Mucosa of descending colon (tissue), 3 donors: ENCODE data around the gene SLC1A5. TPM values are rescaled to one million over a fixed set of nuclear protein-coding genes. Genes with fewer than 3 reads are reported as not detected.
"Not testable (repeated sequence)": the region's sequence is repeated elsewhere in the genome, so short reads cannot be mapped to it uniquely, and the experiment has no call there.

Source experiments
- ATAC-seq: fragments of 200-7000 bp; cut with Tn5 transposase; one replicate; pipeline ENCODE4 v1.9.1; 2020; ENCODE audit warnings: mild to moderate bottlenecking, moderate library complexity
- DNase-seq, 3 donors: peaks; one replicate each; pipeline ENCODE4 v3.0.0-alpha.2; 2020
- H3K36me3 ChIP-seq: fragments of 200-600 bp; one replicate; pipeline ENCODE4 v1.8.0; 2021; ENCODE audit warnings: low read depth, mild to moderate bottlenecking
- H3K4me1 ChIP-seq: fragments of 200-600 bp; one replicate; pipeline ENCODE4 v1.8.0; 2021; ENCODE audit warnings: low read depth, mild to moderate bottlenecking
- H3K4me3 ChIP-seq: fragments of 200-600 bp; one replicate; pipeline ENCODE4 v1.8.0; 2021; ENCODE audit warnings: mild to moderate bottlenecking
- H3K9me3 ChIP-seq: fragments of 200-600 bp; one replicate; pipeline ENCODE4 v1.8.0; 2021; ENCODE audit warnings: mild to moderate bottlenecking
- intact Hi-C, 2 donors: fragments of 100-400 bp; cut with DNase I in 1 of 2; cut with micrococcal nuclease in 1 of 2; formaldehyde crosslinking; loops; one replicate each; pipeline versions ENCODE4 v1.11.0 to v1.11.1; 2022; cut with DNase I, micrococcal nuclease
- total RNA-seq, 3 donors: library from RNA; stranded (reverse); fragmentation: NEBNext Ultra II Directional in 2 of 3; extraction: Animal tissue kit (Norgen Biotek cat#: 25700) in 2 of 3; gene quantifications; one replicate each; pipeline versions ENCODE4 v1.2.1 to v1.2.4, GENCODE V29; 2021 to 2023
- TF ChIP-seq, protein P1 (sequence below): fragments of 200-600 bp; IDR thresholded peaks from one replicate; pipeline ENCODE4 v1.8.0; 2022; ENCODE audit warnings: antibody characterized with exemption, mild to moderate bottlenecking
- donor health status: DM: no; HTN: no; CAD: no; lungs with moderate emphysema.
- donor health status: DM: no; HTN: no; CAD: no.
- donor health status: DM: no; HTN: yes; CAD: no.

Gene SLC1A5
- total RNA-seq, 3 donors from 2014 or later, result 54.7 to 101 (median 89.2) TPM

DNA sequence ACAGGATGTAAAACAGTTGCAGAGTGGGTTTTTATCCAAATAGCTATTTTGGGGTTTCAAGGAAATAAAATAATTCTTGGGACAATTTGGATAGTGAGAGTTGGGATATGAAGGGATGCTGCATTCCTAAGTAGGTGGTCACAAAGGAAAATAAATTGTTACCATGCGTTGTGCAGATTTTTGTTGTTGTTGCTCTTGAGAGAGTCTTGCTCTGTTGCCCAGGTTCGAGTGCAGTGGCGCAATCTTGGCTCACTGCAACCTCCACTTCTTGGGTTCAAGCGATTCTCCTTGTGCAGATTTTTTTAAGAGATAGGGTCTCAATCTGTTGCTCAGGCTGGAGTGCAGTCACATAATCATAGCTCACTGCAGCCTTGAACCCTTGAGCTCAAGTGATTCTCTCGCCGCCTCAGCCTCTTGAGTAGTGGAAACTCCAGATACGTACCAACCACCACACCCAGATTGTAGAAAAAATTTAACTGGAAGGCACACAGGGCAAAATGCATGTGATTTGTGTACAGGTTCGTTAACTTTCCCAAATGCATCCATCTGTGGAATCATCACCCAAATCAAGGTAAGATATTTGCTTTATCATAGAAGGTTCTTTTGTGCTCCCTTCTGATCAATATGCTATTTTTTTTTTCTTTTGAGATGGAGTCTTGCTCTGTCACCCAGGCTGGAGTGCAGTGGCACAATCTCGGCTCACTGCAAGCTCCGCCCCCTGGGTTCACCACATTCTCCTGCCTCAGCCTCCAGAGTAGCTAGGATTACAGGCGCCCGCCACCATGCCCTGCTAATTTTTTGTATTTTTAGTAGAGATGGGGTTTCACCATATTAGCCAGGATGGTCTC, 16.0 kb downstream of the SLC1A5 start:
- Histone ChIP-seq H3K4me1 (peaks cover 31% of the 10 kb centered on the region), H3K9me3 (no peaks in the 10 kb centered on the region), H3K4me3 (no peak overlapping the region), H3K36me3 (peaks cover 17% of the 10 kb centered on the region)
- ATAC-seq (peak; percentile 47), DNase-seq (no peak)
- intact Hi-C loops, result no loop called here
- TF ChIP-seq, protein P1, sequence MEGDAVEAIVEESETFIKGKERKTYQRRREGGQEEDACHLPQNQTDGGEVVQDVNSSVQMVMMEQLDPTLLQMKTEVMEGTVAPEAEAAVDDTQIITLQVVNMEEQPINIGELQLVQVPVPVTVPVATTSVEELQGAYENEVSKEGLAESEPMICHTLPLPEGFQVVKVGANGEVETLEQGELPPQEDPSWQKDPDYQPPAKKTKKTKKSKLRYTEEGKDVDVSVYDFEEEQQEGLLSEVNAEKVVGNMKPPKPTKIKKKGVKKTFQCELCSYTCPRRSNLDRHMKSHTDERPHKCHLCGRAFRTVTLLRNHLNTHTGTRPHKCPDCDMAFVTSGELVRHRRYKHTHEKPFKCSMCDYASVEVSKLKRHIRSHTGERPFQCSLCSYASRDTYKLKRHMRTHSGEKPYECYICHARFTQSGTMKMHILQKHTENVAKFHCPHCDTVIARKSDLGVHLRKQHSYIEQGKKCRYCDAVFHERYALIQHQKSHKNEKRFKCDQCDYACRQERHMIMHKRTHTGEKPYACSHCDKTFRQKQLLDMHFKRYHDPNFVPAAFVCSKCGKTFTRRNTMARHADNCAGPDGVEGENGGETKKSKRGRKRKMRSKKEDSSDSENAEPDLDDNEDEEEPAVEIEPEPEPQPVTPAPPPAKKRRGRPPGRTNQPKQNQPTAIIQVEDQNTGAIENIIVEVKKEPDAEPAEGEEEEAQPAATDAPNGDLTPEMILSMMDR, result no peak

DNA sequence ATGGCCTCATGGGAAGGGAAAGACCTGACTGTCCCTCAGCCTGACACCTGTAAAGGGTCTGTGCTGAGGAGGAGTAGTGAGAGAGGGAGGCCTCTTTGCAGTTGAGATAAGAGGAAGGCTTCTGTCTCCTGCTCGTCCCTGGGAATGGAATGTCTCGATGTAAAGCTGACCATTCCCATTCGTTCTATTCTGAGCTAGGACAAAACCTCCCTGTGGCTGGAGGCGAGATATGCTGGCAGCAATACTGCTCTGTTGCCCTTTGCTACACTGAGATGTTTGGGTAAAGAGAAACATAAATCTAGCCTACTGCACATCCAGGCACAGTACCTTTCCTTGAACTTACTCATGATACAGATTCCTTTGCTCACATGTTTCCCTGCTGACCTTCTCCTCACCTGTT, 19.6 kb downstream of the SLC1A5 start:
- not testable (repeated sequence) for H3K36me3 ChIP-seq, DNase-seq, H3K9me3 ChIP-seq, H3K4me3 ChIP-seq, ATAC-seq
- intact Hi-C loops, result loop anchor here in 1 of 2 donors (5.0 kb wide), 1 partner anchor 69 kb away; no protein-coding TSS in a partner anchor
- peaks cover 33% of the 10 kb centered on the region for H3K4me1 ChIP-seq

DNA sequence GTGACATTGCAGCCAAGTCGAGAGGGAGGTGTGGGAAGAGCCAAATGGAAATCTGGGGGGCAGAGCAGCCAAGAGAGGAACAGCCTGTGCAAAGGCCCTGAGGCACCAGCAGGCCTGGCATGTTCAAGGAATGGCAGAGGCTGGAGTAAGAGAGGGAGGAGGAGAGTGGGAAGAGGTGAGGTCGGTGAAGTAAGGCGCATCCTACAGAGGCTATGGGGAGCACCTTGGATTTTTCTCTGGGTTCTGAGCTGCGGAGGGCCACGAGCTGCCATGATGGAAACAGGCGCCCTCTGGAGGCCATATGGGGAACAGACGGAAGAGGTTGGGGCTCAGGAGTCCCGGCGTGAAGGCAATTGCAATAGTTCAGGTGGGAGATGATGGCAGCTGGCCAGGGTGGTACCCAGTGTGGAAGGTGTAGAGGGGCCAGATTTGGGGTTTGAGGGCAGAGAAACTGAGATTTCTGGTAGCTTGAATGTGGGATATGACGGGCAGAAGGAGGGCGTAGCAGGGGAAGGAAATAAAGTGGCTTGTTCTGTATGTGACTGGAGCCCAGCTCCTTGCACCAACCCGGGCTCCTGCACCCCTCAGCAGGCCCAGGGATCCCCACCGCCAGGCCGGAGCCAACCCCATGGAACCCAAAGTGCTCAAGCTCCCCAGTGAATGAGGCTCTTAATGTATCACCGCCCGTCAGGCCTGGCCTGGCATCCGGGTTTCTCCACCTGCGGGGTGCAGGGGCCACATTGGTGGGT, 21.7 kb downstream of the SLC1A5 start:
- ATAC-seq (no peak), DNase-seq (peak; percentile 58 to 64 (median 62))
- H3K4me1 ChIP-seq, result peaks cover 32% of the 10 kb centered on the region
- intact Hi-C loops, result loop anchor here in 1 of 2 donors (5.0 kb wide), 1 partner anchor 71 kb away; no protein-coding TSS in a partner anchor
- no peaks in the 10 kb centered on the region for H3K9me3 ChIP-seq
- H3K36me3 ChIP-seq, result no peaks in the 10 kb centered on the region
- TF ChIP-seq, protein P1, result peak; percentile 58
- no peak overlapping the region for H3K4me3 ChIP-seq

DNA sequence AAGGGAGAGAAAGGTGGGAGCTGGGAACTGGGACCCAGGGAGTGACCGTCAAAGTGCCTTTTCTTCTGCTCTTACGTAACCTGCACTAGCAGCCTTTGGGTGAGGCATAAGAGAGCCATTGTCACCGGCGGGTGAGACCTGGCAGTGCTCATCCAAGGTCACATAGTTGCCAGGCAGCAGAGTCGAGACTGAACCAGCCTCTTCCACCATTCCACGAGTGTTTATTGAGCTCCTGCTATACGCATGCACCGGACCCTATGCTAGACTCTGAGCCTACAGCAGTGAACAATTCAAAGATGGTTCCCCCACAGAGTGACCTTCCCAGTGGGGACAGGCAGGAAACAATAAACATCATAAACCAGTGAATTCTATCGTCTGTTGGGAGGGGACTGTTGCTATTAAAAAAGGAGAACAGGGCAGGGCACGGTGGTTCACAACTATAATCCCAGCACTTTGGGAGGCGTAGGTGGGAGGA, 23.5 kb downstream of the SLC1A5 start:
- Histone ChIP-seq H3K4me3 (no peak overlapping the region), H3K4me1 (peaks cover 25% of the 10 kb centered on the region), H3K9me3 (no peaks in the 10 kb centered on the region), H3K36me3 (no peaks in the 10 kb centered on the region)
- intact Hi-C loops, result loop anchor here in 1 of 2 donors (5.0 kb wide), 1 partner anchor 72 kb away; no protein-coding TSS in a partner anchor
- TF ChIP-seq, protein P1, result no peak
- ATAC-seq (peak; percentile 93), DNase-seq (peak; percentile 74 to 81 (median 79))

DNA sequence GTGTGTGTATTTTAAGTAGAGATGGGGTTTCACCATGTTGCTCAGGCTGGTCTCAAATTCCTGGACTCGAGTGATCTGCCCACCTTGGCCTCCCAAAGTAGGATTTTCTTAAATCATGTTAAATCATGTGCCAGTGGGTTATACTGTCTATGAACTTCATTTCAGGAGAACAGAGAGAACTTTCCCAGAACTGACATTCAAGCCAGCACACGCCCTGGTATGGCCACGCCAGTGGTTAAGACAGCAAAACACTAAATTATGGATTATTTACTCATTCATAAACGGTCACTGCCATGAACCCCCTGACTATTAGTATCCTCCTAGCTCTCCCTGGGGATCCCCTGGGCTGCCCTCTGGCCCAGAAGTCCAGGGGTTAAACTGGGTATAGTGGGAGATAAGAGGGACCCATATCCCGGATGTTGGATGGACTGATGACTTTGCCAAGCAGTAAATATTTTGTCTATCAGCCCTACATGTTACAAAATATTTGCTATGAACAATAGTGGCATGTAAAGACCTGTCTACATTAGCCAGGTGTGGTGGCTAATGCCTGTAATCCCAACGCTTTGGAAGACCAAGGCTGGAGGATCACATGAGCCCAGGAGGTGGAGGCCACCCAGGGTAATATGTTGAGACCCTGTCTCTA, 26.0 kb downstream of the SLC1A5 start:
- no peak for ATAC-seq
- intact Hi-C loops, result no loop called here
- Histone ChIP-seq H3K9me3 (no peaks in the 10 kb centered on the region), H3K36me3 (no peaks in the 10 kb centered on the region), H3K4me3 (no peak overlapping the region), H3K4me1 (peaks cover 12% of the 10 kb centered on the region)
- TF ChIP-seq, protein P1, result no peak
- DNase-seq, result no peak
